ENCODE data around the gene RAB33A.

GRCh38 chrX:130147631-130148030 lies 24.1 kb upstream of the RAB33A start:
- TF ChIP-seq GATA2 (IDR thresholded peaks at IDR 0.05; ENCODE audit: insufficient read depth, insufficient read length, low read depth, low read length) (no peak), MYC (IDR thresholded peaks at IDR 0.05; ENCODE audit: low read depth, low read length) (no peak), POLR2AphosphoS5 (IDR thresholded peaks at IDR 0.05; ENCODE audit: insufficient read depth, low read depth, low read length) (no peak), POLR2A (IDR thresholded peaks at IDR 0.05; ENCODE audit: low read depth, low read length) (no peak)
